B cell (primary cell): Measurements from ENCODE around the gene DCDC2B. TPM values are rescaled to one million over a fixed set of nuclear protein-coding genes. Genes with fewer than 3 reads are reported as not detected.

Experiments
- ATAC-seq: fragments of 200-7000 bp; cut with Tn5 transposase; one replicate; pipeline ENCODE4 v1.10.0; 2021; ENCODE audit warnings: low read depth, mild to moderate bottlenecking, moderate number of reproducible peaks, moderate library complexity
- CTCF ChIA-PET: fragments of 350-600 bp; sonication (Branson Sonifier 250); formaldehyde crosslinking; loops from one replicate; lab custom pipeline; 2021; ENCODE audit warnings: antibody characterized with exemption, inconsistent platforms; lab: Charles Lee
- POLR2A ChIA-PET: fragments of 350-600 bp; sonication (Branson Sonifier 250); formaldehyde crosslinking; loops from one replicate; lab custom pipeline; 2021; ENCODE audit warnings: antibody characterized with exemption; lab: Charles Lee
- DNase-seq: peaks from one replicate; pipeline ENCODE4 v3.0.0; 2013
- H2AFZ ChIP-seq: 2 replicates; pipeline ENCODE4 v1.6.1; 2012; ENCODE audit warnings: mild to moderate bottlenecking, low read depth, low read length; ENCODE audit not compliant: insufficient read depth, poor library complexity, severe bottlenecking
- H3K27ac ChIP-seq, 2 donors: 1 replicate in 1 of 2; 2 replicates in 1 of 2; pipeline ENCODE4 v1.5.1; 2012 to 2013; ENCODE audit warnings: low read length in 2 of 2, mild to moderate bottlenecking in 2 of 2, moderate library complexity in 1 of 2
- H3K27me3 ChIP-seq, 4 experiments: fragments of 200-600 bp in 1 of 4; sonication (generic) in 1 of 4; replicated peaks in 1 of 4; 1 replicate in 2 of 4; 2 replicates in 2 of 4; pipeline versions ENCODE4 v1.6.1 to v1.7.0; 2013 to 2016; ENCODE audit warnings: low read length in 3 of 4, mild to moderate bottlenecking in 2 of 4, mixed read lengths in 1 of 4, moderate library complexity in 1 of 4; ENCODE audit not compliant: insufficient read depth in 4 of 4, control insufficient read depth in 3 of 4; ENCODE audit errors: control extremely low read depth in 1 of 4
- H3K36me3 ChIP-seq, 2 experiments: replicated peaks in 1 of 2; 1 replicate in 1 of 2; 2 replicates in 1 of 2; pipeline versions ENCODE4 v1.6.1 to v1.7.1; 2013; ENCODE audit warnings: low read length in 1 of 2; ENCODE audit not compliant: insufficient read depth in 2 of 2, control insufficient read depth in 1 of 2; ENCODE audit errors: control extremely low read depth in 1 of 2, extremely low read depth in 1 of 2
- H3K4me1 ChIP-seq, 2 donors: fragments of 200-600 bp in 1 of 2; sonication (generic) in 1 of 2; 1 replicate in 1 of 2; 2 replicates in 1 of 2; pipeline versions ENCODE4 v1.5.1 to v1.6.1; 2013 to 2017; ENCODE audit warnings: low read length in 2 of 2; ENCODE audit not compliant: control insufficient read depth in 2 of 2, insufficient read depth in 2 of 2
- H3K4me2 ChIP-seq: replicated peaks from 2 replicates; pipeline ENCODE3; 2012; ENCODE audit warnings: mild to moderate bottlenecking, low read depth, low read length; ENCODE audit not compliant: poor library complexity, severe bottlenecking
- H3K4me3 ChIP-seq, 5 experiments: fragments of 200-600 bp in 1 of 5; sonication (generic) in 1 of 5; 1 replicate in 3 of 5; 2 replicates in 2 of 5; pipeline versions ENCODE4 v1.5.1 to v1.7.0; 2011 to 2016; ENCODE audit warnings: low read length in 4 of 5, mild to moderate bottlenecking in 4 of 5, low read depth in 2 of 5, control low read depth in 1 of 5, moderate library complexity in 1 of 5; ENCODE audit not compliant: insufficient read depth in 1 of 5; ENCODE audit errors: control extremely low read depth in 1 of 5, extremely low read depth in 1 of 5
- H3K79me2 ChIP-seq: fragments of 200-600 bp; sonication (generic); one replicate; pipeline ENCODE4 v1.6.0; 2016; ENCODE audit warnings: low read length; ENCODE audit not compliant: control insufficient read depth, insufficient read depth
- H3K9ac ChIP-seq: fragments of 200-600 bp; sonication (generic); 2 replicates; pipeline ENCODE4 v1.6.1; 2017; ENCODE audit warnings: mild to moderate bottlenecking, low read length, moderate library complexity
- H3K9me3 ChIP-seq, 3 donors: one replicate each; pipeline versions ENCODE4 v1.6.1 to v1.7.1; 2013; ENCODE audit warnings: low read length in 2 of 3; ENCODE audit not compliant: control insufficient read depth in 2 of 3, insufficient read depth in 1 of 3; ENCODE audit errors: control extremely low read depth in 1 of 3
- H4K20me1 ChIP-seq: 2 replicates; pipeline ENCODE4 v1.6.0; 2012; ENCODE audit warnings: mild to moderate bottlenecking, low read length; ENCODE audit not compliant: insufficient read depth, control insufficient read depth, poor library complexity, severe bottlenecking
- H3K27ac Mint-ChIP-seq: one replicate; pipeline ENCODE4 v1.8.0; 2021; ENCODE audit warnings: mixed read lengths
- H3K27me3 Mint-ChIP-seq: one replicate; pipeline ENCODE4 v1.8.0; 2021; ENCODE audit warnings: mixed read lengths
- H3K4me1 Mint-ChIP-seq: one replicate; pipeline ENCODE4 v1.8.0; 2021; ENCODE audit warnings: mixed read lengths
- H3K4me3 Mint-ChIP-seq: one replicate; pipeline ENCODE4 v1.8.0; 2021; ENCODE audit warnings: mixed read lengths
- H3K9me3 Mint-ChIP-seq: one replicate; pipeline ENCODE4 v1.8.0; 2022; ENCODE audit warnings: mixed read lengths; ENCODE audit not compliant: insufficient read depth
- EZH2 ChIP-seq: IDR thresholded peaks from 2 replicates; pipeline ENCODE4 v1.6.1; 2012; ENCODE audit warnings: borderline replicate concordance, low read depth, mild to moderate bottlenecking, moderate library complexity, low read length; ENCODE audit not compliant: insufficient read depth, poor library complexity, severe bottlenecking
- WGBS: methylation state at CpG from one replicate; pipeline ENCODE4 v1.1.5; 2013; ENCODE audit warnings: missing lambda C conversion rate; ENCODE audit not compliant: insufficient coverage; 5-methylcytosine and 5-hydroxymethylcytosine counted together
- intact Hi-C: fragments of 100-400 bp; cut with micrococcal nuclease; formaldehyde crosslinking; loops from one replicate; pipeline ENCODE4 v1.10.0; 2022
- polyA plus RNA-seq: library from polyadenylated mRNA; depleted of rRNA; stranded (reverse); fragments of >200 nt; gene quantifications from 2 replicates; pipeline ENCODE4 v1.2.3, GENCODE V29; 2012
- total RNA-seq, 2 donors: library from RNA; stranded (reverse); fragments of 120-200 nt in 1 of 2; gene quantifications; 1 replicate in 1 of 2; 2 replicates in 1 of 2; pipeline versions ENCODE4 v1.2.3 to v1.2.4, GENCODE V29; 2013 to 2022
- TF ChIP-seq, protein P1 (sequence below): fragments of 200-600 bp; IDR thresholded peaks from one replicate; pipeline ENCODE4 v1.8.0; 2022; ENCODE audit warnings: antibody characterized with exemption, mild to moderate bottlenecking

Gene DCDC2B
- total and polyA plus RNA-seq, 2 donors (not counting 1 experiment from before 2014, with no cell fraction given) = not detected

- H3K27me3 Mint-ChIP-seq = no peaks in the 10 kb centered on the region
- 100% methylated on average over 6 of the region's 6 CpGs for WGBS
- POLR2A ChIA-PET = no interaction called here
- Histone ChIP-seq H4K20me1 (no peaks in the 10 kb centered on the region), H3K27me3 (no peaks in the 10 kb centered on the region), H3K4me2 (no peak overlapping the region), H3K9ac (no peak overlapping the region), H3K9me3 (no peaks in the 10 kb centered on the region), H3K27ac (no peak overlapping the region), H3K36me3 (peaks cover 4 to 68% of the 10 kb centered on the region in 2 experiments), H3K79me2 (no peaks in the 10 kb centered on the region), H3K4me1 (peaks cover 0 to 9% of the 10 kb centered on the region in 2 donors), H3K4me3 (no peak overlapping the region), H2AFZ (no peak overlapping the region)
- ATAC-seq = no peak
- CTCF ChIA-PET = interaction anchor here (0.6 to 1.1 kb wide), 3 partner anchors 13 to 20 kb away, joined by 3 read pairs; no protein-coding TSS in a partner anchor
- no peak overlapping the region for H3K27ac Mint-ChIP-seq
- H3K4me1 Mint-ChIP-seq = peaks cover 4% of the 10 kb centered on the region
- intact Hi-C loops = no loop called here
- TF ChIP-seq, protein P1, sequence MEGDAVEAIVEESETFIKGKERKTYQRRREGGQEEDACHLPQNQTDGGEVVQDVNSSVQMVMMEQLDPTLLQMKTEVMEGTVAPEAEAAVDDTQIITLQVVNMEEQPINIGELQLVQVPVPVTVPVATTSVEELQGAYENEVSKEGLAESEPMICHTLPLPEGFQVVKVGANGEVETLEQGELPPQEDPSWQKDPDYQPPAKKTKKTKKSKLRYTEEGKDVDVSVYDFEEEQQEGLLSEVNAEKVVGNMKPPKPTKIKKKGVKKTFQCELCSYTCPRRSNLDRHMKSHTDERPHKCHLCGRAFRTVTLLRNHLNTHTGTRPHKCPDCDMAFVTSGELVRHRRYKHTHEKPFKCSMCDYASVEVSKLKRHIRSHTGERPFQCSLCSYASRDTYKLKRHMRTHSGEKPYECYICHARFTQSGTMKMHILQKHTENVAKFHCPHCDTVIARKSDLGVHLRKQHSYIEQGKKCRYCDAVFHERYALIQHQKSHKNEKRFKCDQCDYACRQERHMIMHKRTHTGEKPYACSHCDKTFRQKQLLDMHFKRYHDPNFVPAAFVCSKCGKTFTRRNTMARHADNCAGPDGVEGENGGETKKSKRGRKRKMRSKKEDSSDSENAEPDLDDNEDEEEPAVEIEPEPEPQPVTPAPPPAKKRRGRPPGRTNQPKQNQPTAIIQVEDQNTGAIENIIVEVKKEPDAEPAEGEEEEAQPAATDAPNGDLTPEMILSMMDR = no peak
- TF ChIP-seq EZH2 = no peak
- H3K9me3 Mint-ChIP-seq = no peaks in the 10 kb centered on the region
- DNase-seq = no peak
- no peak overlapping the region for H3K4me3 Mint-ChIP-seq
These were observed 13.9 kb upstream of the DCDC2B start for GRCh38 chr1:32194984-32195383.

DNA sequence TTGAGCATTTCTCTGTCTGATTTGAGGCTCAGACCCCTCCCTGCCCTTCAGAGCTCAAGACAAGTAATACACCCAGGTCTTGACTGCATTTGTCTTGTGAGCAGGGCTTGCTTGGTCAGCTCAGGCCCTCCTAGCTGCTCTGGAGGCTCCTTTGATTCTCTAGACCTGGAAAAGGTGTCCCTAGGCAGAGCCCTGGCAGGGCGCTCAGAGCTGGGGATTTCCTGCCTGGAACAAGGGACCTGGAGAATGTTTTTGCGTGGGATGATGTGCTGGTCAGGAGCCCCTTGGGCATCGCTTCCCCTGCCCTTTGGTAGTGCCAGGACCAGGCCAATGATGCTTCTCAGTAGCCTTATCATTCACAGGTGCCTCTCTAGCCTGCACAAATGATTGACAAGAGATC is 13.4 kb upstream of the DCDC2B start:
- Mint-ChIP-seq H3K4me1 (peaks cover 9% of the 10 kb centered on the region), H3K27ac (no peak overlapping the region), H3K27me3 (no peaks in the 10 kb centered on the region), H3K4me3 (no peak overlapping the region), H3K9me3 (no peaks in the 10 kb centered on the region)
- ATAC-seq (no peak), DNase-seq (no peak)
- no peak for TF ChIP-seq EZH2
- TF ChIP-seq, protein P1 = no peak
- Histone ChIP-seq H3K36me3 (peaks cover 4 to 63% of the 10 kb centered on the region in 2 experiments), H3K4me1 (peaks cover 0 to 14% of the 10 kb centered on the region in 2 donors), H3K4me3 (no peak overlapping the region), H3K4me2 (no peak overlapping the region), H3K9me3 (no peaks in the 10 kb centered on the region), H3K27ac (no peak overlapping the region), H3K9ac (no peak overlapping the region), H2AFZ (no peak overlapping the region), H3K79me2 (no peaks in the 10 kb centered on the region), H4K20me1 (no peaks in the 10 kb centered on the region), H3K27me3 (no peaks in the 10 kb centered on the region)
- 96% methylated on average over 3 of the region's 3 CpGs for WGBS
- ChIA-PET CTCF (interaction anchor here (0.6 to 1.1 kb wide), 2 partner anchors 14 to 15 kb away, joined by 3 read pairs; no protein-coding TSS in a partner anchor), POLR2A (interaction anchor here (0.7 kb wide), 1 partner anchor 21 kb away, joined by 5 read pairs; no protein-coding TSS in a partner anchor)
- intact Hi-C loops = no loop called here
